ENCODE measurements around the gene MVP.

MVP gene

GRCh38 chr16:29804020-29804419 is 16.2 kb upstream of the MVP start:
- DNase-seq (ENCODE audit: extremely low read depth in 1 of 2, low read depth in 1 of 2): no peak

- DNase-seq (ENCODE audit: extremely low read depth in 1 of 2, low read depth in 1 of 2): no peak
Observed at GRCh38 chr16:29804455-29805231, 15.6 kb upstream of the MVP start.

GRCh38 chr16:29805232-29806098 is 14.8 kb upstream of the MVP start:
- peak; percentile 96 to 97 for DNase-seq (ENCODE audit: extremely low read depth in 1 of 2, low read depth in 1 of 2)

- peak in 1 of 2 donors; percentile 73 for DNase-seq (ENCODE audit: extremely low read depth in 1 of 2, low read depth in 1 of 2)
Observed at GRCh38 chr16:29806099-29806579, 14.1 kb upstream of the MVP start, which contains the start of gene MAZ. Gene MAZ, plus strand, starts transcription at chr16:29806529. Its CDS starts 173 bp downstream, at chr16:29806702.

GRCh38 chr16:29806641-29807425 is 13.4 kb upstream of the MVP start:
- DNase-seq (ENCODE audit: extremely low read depth in 1 of 2, low read depth in 1 of 2): no peak

GRCh38 chr16:29807426-29808218 is 12.6 kb upstream of the MVP start:
- peak; percentile 72 to 77 for DNase-seq (ENCODE audit: extremely low read depth in 1 of 2, low read depth in 1 of 2)

DNA sequence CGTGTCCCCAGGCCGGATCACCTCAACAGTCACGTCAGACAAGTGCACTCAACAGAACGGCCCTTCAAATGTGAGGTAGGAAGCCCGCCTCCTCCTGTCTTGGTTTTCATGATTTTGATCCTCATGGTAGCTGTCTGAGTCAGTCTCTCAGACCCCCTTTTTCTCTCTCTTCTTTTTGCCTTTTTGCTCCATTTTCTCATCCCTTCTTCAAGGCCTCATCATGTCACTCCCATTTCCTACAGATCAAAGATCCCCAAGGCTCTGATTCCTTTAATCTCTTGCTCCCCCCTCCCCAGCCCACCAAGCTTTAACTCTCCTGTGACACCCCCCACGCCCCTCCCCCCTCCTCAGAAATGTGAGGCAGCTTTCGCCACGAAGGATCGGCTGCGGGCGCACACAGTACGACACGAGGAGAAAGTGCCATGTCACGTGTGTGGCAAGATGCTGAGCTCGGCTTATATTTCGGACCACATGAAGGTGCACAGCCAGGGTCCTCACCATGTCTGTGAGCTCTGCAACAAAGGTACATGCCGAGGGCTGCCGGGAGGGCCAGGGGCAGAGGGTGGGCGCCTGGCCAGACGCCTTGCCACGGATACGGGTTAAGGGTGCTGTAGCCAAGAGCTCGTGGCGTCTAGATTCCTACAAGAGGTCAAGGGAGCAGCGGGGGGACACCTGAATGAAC is 11.9 kb upstream of the MVP start:
- no peak for DNase-seq (ENCODE audit: extremely low read depth in 1 of 2, low read depth in 1 of 2)

- DNase-seq (ENCODE audit: extremely low read depth in 1 of 2, low read depth in 1 of 2): no peak
Observed at GRCh38 chr16:29809031-29809747, 11.1 kb upstream of the MVP start.

GRCh38 chr16:29809850-29810698 is 10.2 kb upstream of the MVP start:
- DNase-seq (ENCODE audit: extremely low read depth in 1 of 2, low read depth in 1 of 2): no peak

GRCh38 chr16:29810699-29811169 is 9.5 kb upstream of the MVP start:
- no peak for DNase-seq (ENCODE audit: extremely low read depth in 1 of 2, low read depth in 1 of 2)

DNA sequence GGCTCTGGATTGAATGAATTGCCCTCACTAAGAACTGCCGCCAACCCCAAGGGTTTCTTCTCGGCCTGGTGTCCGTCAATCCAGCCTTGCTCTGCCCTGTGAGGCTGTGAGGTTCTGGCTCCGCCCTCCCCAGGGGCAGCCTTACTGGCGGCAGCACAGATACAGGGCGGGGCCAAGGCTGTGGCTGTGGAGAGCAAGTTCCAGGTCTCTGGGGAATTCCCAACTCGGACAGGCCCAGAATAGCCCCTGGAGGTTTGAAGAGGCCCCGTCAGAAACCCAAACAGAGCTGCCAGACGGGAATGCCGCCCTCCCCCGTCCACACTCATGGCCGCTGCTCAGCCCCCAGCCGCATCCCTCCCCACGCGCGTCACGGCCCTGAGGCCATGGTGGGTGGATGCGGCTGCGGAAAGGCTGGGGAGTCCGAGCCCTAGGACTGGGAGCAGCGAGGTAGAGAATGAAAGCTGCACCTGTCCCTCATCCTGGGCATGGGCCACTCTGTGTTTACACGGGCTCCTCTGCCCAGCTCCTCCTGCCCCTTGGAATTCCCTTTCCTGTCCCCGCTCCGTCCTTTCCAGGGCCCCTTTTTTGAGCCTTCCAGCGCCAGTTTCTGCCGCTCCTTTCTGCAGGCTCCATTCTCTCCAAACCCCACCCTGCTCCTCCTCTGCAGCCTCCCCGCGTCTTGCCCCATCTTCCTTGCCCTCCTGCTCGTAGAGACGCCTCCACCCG is 8.9 kb upstream of the MVP start:
- peak in 1 of 2 donors; percentile 45 for DNase-seq (ENCODE audit: extremely low read depth in 1 of 2, low read depth in 1 of 2)

DNA sequence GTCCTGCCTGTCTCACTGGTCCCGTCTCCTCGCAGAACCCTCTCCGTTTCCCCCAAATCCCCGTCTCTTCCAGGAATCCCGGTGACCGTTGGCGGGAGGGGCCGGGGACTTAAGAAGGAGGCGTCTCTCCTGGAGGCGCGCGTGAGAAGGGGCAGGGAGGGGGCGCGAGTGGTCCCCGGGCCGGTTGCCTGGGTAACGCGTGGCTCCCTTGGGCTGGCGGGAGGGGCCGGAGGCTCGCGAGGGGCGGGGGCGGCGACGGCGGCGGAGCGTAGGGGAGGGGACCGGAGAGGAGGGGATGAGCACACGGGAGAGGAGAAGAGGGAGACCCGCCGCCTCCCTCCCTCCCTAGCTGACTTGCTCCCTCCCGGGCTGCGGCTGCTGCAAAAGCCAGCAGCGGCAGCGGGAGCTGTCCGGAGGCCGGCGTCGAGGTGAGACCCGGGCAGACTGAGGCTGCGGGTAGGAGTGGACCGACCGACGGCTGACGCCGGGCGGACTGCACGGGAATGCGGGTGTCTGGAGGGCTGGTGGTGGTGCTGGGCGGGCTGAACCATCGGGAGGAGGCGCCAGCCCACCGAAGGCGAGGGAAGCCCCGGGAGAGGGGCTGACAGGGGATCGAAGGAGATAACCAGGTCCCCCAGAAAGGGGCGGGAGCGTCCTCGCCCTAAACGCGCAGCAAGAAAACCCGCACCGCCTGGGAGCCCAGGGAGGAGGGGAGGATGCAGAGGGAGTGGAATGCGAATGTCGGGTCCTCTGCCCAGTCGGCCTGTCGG is 8.2 kb upstream of the MVP start, which contains the start of gene PRRT2:
Gene PRRT2, plus strand, starts transcription at position 298 of the 770 bp plus-strand sequence. CDS start 862 bp downstream, outside the sequence.
- no peak for DNase-seq (ENCODE audit: extremely low read depth in 1 of 2, low read depth in 1 of 2)

- no peak for DNase-seq (ENCODE audit: extremely low read depth in 1 of 2, low read depth in 1 of 2)
Observed at GRCh38 chr16:29812754-29813643, 7.3 kb upstream of the MVP start.

DNA sequence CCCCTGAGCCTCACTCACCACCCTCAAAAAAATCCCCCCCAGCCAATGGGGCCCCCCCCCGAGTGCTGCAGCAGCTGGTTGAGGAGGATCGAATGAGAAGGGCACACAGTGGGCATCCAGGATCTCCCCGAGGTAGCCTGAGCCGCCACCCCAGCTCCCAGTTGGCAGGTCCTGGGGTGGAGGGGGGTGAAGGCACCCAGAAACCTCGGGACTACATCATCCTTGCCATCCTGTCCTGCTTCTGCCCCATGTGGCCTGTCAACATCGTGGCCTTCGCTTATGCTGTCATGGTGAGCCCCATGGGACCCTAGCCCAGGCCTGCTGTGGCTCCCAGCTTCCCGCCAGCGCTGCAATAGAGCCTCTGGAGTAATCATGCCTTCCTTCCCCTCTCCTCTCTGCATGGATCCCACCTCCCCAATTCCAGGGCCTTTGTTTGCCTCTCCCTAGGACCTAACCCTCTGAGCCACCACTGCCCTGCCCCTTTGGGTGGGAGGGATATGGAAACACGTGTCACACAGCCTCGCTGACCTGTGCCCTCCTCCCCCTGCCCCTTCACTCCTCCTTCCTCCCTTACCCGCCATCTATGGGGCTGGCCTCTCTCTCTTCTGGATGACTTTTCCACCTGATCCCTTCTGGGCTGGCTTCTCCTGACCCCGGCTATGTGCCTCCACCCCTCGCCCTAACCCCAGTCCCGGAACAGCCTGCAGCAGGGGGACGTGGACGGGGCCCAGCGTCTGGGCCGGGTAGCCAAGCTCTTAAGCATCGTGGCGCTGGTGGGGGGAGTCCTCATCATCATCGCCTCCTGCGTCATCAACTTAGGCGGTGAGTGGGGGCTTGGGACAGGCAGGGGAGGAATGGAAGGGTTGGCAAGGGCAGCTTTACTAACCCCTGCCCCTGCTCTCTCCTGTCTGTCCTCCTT is 6.4 kb upstream of the MVP start:
- no peak for DNase-seq (ENCODE audit: extremely low read depth in 1 of 2, low read depth in 1 of 2)

All from activated CD8-positive, alpha-beta memory T cell treated with anti-CD3 and anti-CD28 coated beads for 1 hour (primary cell).